ENCODE results near the gene PAPOLA.

DNA sequence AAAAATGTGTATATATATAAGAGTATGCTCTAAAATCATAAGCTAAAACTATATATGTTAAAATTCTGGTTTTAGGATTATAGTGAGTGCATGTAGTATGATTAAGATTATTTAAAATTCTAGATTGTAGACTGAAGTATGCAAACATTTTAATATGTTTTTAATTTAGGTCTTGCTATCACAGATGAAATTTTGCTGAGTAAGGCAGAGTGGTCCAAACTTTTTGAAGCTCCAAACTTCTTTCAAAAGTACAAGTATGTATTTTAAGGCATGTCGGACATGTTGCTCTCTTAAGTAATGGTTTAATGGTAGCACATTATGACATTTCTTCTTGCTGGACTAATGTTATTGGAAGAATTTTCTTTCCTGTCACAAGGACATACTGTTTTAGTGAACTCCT is 34.6 kb downstream of the PAPOLA start:
- TF ChIP-seq CTCF (IDR thresholded peaks at IDR 0.05) = no peak
- TF ChIP-seq EZH2 (IDR thresholded peaks at IDR 0.05; ENCODE audit: borderline replicate concordance, insufficient read depth, low read depth, low read length, poor library complexity, severe bottlenecking) = no peak
